Measurements from ENCODE around the gene SNX2. TPM values are rescaled to one million over a fixed set of nuclear protein-coding genes. Genes with fewer than 3 reads are reported as not detected.
"Not testable (repeated sequence)": the region's sequence is repeated elsewhere in the genome, so short reads cannot be mapped to it uniquely, and the experiment has no call there.

SNX2 gene
- total RNA-seq: 10 to 100 TPM; 33.5 to 41.7 TPM

GRCh38 chr5:122774861-122775549 is at the start of gene SNX2:
SNX2 (plus strand) TSS chr5:122775080; CDS start chr5:122775104, 24 bp downstream.
- CTCF ChIA-PET: no interaction called here
- POLR2A ChIA-PET: interaction anchor here (1.4 kb wide), 1 partner anchor 19 kb away, joined by 5 read pairs; no protein-coding TSS in a partner anchor

DNA sequence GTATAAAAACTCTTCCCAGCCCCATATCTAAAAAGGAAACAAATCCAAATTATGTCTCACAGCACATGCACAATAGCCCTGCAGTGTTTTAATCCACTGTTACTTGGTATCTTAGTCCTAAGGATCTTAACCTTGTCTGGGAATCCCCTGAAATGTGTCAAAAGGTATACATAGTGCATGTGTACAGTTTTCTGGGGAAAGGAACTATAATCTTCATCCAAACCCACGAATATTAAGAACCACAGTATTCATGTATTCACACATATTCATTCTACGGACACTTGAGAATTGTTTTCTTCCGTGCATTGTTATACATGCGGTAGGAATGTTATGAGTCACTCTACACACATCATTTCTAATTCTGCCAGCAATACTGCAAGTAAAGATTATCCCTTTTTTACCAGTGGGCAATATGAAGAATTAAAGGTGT is 47.8 kb upstream of the SNX2 start:
- ChIA-PET CTCF (no interaction called here), POLR2A (no interaction called here)

DNA sequence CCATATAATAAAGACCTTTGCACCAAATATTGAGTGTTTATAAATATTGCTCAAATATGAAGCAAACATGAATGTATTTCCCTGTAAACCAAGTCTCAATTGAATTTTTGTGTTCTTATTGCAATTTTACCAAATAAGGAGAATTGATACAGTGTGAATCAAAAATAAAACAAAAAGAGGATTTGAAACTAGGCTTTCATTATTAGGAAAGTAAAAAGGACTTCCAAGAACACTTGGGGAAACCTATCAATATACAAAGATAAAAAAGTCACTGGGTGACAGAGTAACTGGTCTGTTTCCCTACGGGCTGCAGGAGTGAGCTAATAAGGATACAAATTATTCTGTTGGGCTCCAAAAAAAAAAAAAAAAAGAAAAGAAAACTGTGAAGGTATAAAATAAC is 44.8 kb upstream of the SNX2 start:
- ChIA-PET POLR2A (no interaction called here), CTCF (no interaction called here)

DNA sequence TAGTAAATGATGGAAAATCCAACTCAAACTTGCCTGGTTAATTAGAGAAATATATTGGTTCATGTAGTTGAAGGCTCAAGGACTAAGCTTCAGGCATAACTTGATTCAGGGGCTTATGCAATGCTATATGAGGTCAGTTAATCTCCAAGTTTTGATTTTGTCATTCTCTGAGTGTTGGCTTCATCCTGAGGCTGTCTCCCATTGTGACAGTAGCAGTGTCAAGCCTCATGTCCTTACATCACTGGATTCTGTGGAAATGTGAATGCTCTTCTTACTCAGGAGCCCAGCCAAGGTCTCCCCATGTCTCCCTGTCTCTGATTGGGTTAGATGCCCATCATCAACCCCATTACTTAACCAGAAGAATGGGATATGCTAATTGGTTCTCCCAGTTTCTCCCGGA is 44.4 kb upstream of the SNX2 start:
- POLR2A ChIA-PET: no interaction called here
- CTCF ChIA-PET: no interaction called here

DNA sequence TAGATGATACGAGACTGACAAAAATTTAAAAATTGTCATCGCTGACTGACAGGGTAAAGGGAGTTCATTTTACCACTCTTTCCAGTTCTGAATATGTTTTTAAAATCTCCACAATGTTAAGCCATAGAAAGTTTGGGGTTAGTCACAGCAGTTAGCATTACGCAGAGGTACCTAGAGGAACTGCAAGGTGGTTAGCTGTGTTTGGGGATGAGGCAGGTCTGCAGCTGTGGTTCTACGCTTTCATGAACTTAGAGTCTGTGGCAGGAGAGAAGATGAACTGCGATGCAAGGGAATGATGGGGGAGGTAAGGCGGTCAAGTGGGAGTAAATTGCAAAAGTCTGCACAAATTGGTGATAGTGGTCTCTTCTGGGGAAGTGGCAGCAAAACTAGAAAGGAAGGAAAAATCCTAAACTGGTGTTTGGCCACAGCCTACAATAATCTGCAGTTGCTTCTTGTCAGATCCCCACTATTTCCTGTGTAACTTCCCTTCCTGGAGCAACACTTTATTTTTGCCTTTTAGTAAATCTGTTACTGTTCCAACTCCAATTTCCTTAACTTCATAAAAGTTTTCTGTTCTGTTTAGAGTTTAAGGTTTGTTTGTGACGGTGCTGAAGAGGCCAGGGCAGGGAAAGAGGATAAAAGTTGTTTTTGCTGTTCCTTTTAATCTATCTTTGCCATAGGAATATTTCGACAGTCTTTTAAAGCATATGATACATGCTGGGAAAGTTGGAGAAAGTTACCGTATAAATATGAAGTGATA is 38.6 kb upstream of the SNX2 start:
- ChIA-PET CTCF (interaction anchor here (0.6 kb wide), 1 partner anchor 15 kb away, joined by 3 read pairs; no protein-coding TSS in a partner anchor), POLR2A (no interaction called here)

- POLR2A ChIA-PET: no interaction called here
- CTCF ChIA-PET: no interaction called here
Measured at GRCh38 chr5:122738088-122738487, 36.8 kb upstream of the SNX2 start.

DNA sequence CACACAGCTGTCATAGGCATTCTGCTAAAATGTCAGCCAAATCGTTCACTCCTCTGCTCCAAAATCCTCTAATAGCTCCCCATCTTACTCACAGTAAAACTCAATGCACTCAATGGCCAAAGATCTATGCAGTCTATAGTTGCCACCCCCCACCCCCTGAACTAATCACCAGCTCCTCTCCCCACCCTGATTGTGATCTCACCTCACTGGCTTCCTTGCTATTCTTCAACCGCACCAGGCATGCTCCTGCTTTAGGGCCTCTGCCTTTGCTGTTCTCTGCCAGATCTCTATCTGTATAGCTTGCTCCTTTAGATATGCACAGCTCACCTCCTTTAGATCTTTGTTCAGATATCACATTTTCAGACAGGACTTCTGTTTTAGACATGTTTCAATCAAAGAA is 33.2 kb upstream of the SNX2 start:
- CTCF ChIA-PET: no interaction called here
- POLR2A ChIA-PET: no interaction called here

GRCh38 chr5:122743261-122743660 is 31.6 kb upstream of the SNX2 start:
- ChIA-PET CTCF (no interaction called here), POLR2A (no interaction called here)

- POLR2A ChIA-PET: no interaction called here
Measured at GRCh38 chr5:122745597-122745996, 29.3 kb upstream of the SNX2 start.

GRCh38 chr5:122749886-122750285 is 25.0 kb upstream of the SNX2 start:
- CTCF ChIA-PET: no interaction called here
- POLR2A ChIA-PET: no interaction called here

More at GRCh38 chr5:122745597-122745996, 29.3 kb upstream of the SNX2 start:
- CTCF ChIA-PET: no interaction called here

GRCh38 chr5:122751293-122751782 is 23.5 kb upstream of the SNX2 start:
- CTCF ChIA-PET: interaction anchor here (0.7 kb wide), 1 partner anchor 15 kb away, joined by 3 read pairs; no protein-coding TSS in a partner anchor

DNA sequence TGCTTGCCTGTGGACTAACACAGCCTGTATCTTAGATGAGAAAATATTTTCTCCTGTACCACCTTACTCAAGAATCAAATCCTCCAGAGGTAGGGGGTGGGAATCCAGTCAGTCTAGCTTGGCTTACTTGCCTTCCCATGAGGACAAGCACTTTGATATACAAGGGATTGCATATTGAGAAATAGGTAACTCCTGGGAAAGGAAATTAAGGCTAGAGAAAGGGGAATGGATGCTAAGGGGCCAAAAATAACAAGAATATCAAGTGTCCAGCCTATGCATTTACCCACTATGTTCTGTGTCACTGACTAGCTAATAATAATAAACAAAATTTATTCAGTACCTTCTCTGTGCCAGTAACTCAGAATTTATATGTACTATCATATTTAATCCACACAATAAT is 21.4 kb upstream of the SNX2 start:
- CTCF ChIA-PET: no interaction called here
- POLR2A ChIA-PET: no interaction called here

More at GRCh38 chr5:122751293-122751782, 23.5 kb upstream of the SNX2 start:
- POLR2A ChIA-PET: no interaction called here

DNA sequence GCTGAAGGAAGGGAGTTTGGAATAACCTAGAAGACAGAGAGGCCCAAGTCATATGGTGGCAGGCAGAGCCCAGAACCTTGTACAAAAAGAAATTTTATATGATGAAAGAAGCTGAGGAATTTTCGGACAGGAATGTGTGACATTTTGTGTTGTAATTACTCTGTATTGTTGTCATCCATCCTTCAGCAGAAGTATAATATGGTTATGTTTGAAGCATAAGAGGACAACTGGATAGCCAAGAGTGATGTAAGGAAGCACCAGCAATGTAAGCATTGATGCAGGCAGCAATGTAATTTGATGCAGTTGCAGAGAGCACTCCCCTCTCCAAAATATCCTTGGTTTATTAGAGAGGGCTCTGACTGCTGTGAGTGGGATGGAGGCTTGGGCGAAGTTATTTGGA is 19.1 kb upstream of the SNX2 start:
- ChIA-PET CTCF (no interaction called here), POLR2A (interaction anchor here (1.7 kb wide), 1 partner anchor 20 kb away, joined by 5 read pairs; the partner anchor contains the start of gene SNX2)

DNA sequence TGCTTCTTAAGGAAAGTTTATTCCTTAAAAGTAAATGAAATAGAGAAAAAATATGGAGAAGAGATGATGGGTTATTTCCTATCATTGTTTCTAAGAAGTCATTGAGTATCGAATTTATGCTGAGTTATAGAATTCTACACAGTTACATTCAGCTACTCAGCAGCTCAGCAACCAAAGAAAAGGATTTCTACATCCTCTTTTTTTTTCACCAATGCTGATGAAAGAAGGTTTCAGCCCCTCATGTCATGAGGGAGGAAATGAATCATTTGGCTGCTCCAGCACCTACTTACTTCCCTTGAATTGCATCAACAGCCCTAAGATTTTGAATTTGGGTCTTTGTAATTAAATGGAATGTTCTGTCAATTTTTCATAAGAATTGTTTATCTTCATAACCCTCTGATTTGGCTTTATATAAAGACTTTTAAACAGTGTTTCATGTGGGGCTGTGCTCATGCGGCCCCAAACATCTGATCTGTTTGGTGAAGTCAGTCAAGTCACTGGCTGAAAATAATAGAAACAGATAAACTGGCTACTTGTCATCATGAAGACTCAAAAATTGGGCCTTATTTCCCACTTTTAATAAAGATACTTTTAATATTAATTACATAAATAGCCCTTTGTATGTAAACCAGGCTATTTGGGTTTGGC is 18.5 kb upstream of the SNX2 start:
- CTCF ChIA-PET: no interaction called here
- POLR2A ChIA-PET: interaction anchor here (1.7 kb wide), 1 partner anchor 19 kb away, joined by 5 read pairs; the partner anchor contains the start of gene SNX2

GRCh38 chr5:122757285-122757684 is 17.6 kb upstream of the SNX2 start:
- POLR2A ChIA-PET: no interaction called here
- CTCF ChIA-PET: no interaction called here

DNA sequence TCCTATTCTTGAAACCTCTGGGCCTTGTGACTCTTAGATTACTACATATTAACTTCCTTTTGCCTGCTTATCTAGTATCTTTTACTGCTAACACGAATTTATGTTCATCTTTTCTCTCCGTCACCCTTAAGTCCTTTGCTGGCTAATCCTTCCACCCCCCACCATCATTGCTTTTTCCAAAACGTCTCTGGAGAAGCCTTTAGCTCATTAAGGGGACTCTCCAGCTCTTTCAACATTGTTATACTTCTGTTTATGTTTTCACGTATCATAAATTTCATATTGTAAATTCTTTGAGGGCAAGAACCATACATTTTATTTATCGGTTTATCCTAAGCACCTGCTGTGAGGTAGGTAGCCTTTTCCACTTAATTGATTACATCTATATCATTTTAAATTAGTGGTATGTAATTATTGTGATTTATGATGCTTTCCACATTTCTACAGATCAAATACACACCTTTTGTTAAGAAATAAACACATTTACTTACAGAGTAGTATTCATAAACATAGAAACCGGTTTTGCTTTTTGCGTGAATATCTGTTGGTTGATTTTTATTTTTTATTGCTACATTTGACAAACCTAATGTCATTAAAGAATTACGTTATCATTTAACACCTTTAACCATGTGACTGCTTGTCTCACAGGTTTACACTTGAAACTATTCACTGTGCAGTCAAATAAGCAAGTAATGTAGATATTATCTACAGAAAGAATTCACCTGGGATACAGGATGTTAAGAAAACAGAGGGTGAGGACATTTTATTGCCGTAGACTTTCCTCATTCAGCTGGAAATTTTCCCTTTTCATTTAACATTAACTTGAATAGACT is 15.4 kb upstream of the SNX2 start:
- ChIA-PET CTCF (no interaction called here), POLR2A (no interaction called here)

DNA sequence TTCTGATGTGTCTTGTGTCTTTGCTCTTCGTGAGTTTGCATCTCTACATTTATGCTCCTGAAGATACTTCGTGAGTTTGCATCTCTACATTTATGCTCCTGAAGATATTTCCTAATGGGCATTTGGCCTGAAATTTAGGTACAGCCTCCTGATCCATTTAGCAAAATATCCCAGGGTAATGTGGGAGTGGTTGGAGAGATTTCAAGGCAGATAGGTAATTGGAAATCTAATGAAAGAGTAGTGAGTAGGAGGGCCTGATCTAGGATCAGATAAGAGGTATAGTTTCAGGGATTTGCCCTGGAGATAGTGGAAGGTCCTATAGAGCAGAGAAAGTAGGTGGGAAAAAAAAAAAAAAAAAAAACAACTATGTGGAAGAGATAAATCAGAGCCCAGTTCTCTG is 14.6 kb upstream of the SNX2 start:
- ChIA-PET CTCF (no interaction called here), POLR2A (no interaction called here)

DNA sequence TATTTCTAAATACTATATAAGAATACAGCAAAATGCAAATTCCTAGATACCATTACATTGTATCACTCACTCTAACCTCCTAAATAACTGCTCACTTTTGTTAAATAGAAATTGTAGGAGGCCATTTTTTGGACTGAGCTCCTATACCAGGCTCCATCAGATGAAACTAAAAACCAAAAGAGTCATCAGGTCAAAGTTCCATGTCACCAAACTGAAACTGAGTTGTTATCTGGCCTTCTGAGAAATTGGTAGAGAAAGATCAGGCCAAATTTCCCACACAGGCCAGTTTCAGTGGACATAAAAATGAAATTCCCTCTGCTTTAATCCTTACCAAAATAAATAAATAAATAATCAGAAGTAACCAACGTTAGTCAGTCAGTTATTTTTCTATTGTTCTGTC is 13.8 kb upstream of the SNX2 start:
- ChIA-PET POLR2A (no interaction called here), CTCF (no interaction called here)

DNA sequence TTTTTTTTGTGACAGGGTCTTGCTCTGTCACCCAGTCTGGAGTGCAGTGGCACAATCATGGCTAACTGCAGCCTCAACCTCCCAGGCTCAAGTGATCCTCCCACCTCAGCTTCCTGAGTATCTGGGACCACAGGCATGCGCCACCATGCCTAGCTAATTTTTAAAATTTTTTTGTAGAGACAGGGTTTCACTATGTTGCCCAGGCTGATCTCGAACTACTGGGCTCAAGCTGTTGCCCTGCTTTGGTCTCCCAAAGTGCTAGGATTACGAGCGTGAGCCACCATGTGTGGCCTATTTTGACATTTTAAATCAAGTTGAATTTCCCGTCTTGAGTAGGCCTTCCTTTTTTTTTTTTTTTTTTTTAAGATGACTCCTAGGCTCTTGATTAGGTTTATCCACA is 13.0 kb upstream of the SNX2 start:
- POLR2A ChIA-PET, CTCF ChIA-PET: not testable (repeated sequence)

- ChIA-PET POLR2A (no interaction called here), CTCF (no interaction called here)
Measured at GRCh38 chr5:122766130-122766529, 8.8 kb upstream of the SNX2 start.
